Neural cell (in vitro differentiated cells): ENCODE measurements around the gene LETMD1. TPM values are rescaled to one million over a fixed set of nuclear protein-coding genes. Genes with fewer than 3 reads are reported as not detected.

Experiments
- H2AFZ ChIP-seq: fragments of 200-600, 300-800 bp; sonication (generic), shearing (Covaris generic); 2 replicates; pipeline ENCODE4 v1.6.0; 2014; ENCODE audit warnings: low read depth, mild to moderate bottlenecking, antibody characterized with exemption, low read length, moderate library complexity
- H3F3A ChIP-seq: fragments of 200-600 bp; shearing (Covaris generic); 2 replicates; pipeline ENCODE4 v1.6.1; 2016; ENCODE audit warnings: mild to moderate bottlenecking, moderate library complexity, mixed read lengths, antibody characterized with exemption, low read length; ENCODE audit not compliant: insufficient read depth, poor library complexity, severe bottlenecking
- H3K27ac ChIP-seq: fragments of 200-600, 300-800 bp; sonication (generic), shearing (Covaris generic); 2 replicates; pipeline ENCODE4 v1.5.1; 2014; ENCODE audit warnings: mild to moderate bottlenecking, low read length, moderate library complexity
- H3K27me3 ChIP-seq: fragments of 300-800, 200-600 bp; sonication (generic), shearing (Covaris generic); 2 replicates; pipeline ENCODE4 v1.6.0; 2014; ENCODE audit warnings: mild to moderate bottlenecking, low read depth, low read length, moderate library complexity; ENCODE audit not compliant: insufficient read depth
- H3K36me3 ChIP-seq: fragments of 300-800, 200-600 bp; sonication (generic), shearing (Covaris generic); 2 replicates; pipeline ENCODE4 v1.5.1; 2014; ENCODE audit warnings: mild to moderate bottlenecking, antibody characterized with exemption, low read length, moderate library complexity; ENCODE audit not compliant: insufficient read depth
- H3K4me2 ChIP-seq: fragments of 300-800, 200-600 bp; sonication (generic), shearing (Covaris generic); 2 replicates; pipeline ENCODE4 v1.6.0; 2014; ENCODE audit warnings: mild to moderate bottlenecking, low read length
- H3K4me3 ChIP-seq: fragments of 300-800, 200-600 bp; sonication (generic), shearing (Covaris generic); 2 replicates; pipeline ENCODE4 v1.5.1; 2014; ENCODE audit warnings: mild to moderate bottlenecking, low read length, moderate library complexity
- H3K79me2 ChIP-seq: fragments of 200-600 bp; shearing (Covaris generic); replicated peaks from 2 replicates; pipeline ENCODE4 v1.6.0; 2014; ENCODE audit warnings: mild to moderate bottlenecking, low read length, moderate library complexity; ENCODE audit not compliant: insufficient read depth
- H3K9ac ChIP-seq: fragments of 300-800, 200-600 bp; sonication (generic), shearing (Covaris generic); 2 replicates; pipeline ENCODE4 v1.6.1; 2016; ENCODE audit warnings: mild to moderate bottlenecking, low read length, mixed read lengths
- H3K9me2 ChIP-seq: fragments of 200-600 bp; shearing (Covaris generic); 2 replicates; pipeline ENCODE4 v1.6.1; 2016; ENCODE audit warnings: mild to moderate bottlenecking, low read length, mixed read lengths; ENCODE audit not compliant: insufficient read depth
- H3K9me3 ChIP-seq: fragments of 200-600, 300-800 bp; sonication (generic), shearing (Covaris generic); 2 replicates; pipeline ENCODE4 v1.6.1; 2016; ENCODE audit warnings: mild to moderate bottlenecking, mixed run types, low read length, moderate library complexity, mixed read lengths
- H4K20me1 ChIP-seq: fragments of 200-600 bp; shearing (Covaris generic); 2 replicates; pipeline ENCODE4 v1.6.1; 2016; ENCODE audit warnings: mild to moderate bottlenecking, mixed run types; ENCODE audit not compliant: insufficient read depth
- CTCF ChIP-seq: fragments of 450-650 bp; IDR thresholded peaks from 2 replicates; pipeline ENCODE4 v1.5.1; 2014; ENCODE audit warnings: antibody characterized with exemption, mild to moderate bottlenecking, moderate library complexity; ENCODE audit not compliant: poor library complexity, severe bottlenecking
- EP300 ChIP-seq: fragments of 450-650 bp; conservative IDR thresholded peaks from 2 replicates; pipeline ENCODE4 v1.6.1; 2014; ENCODE audit warnings: antibody characterized with exemption, mild to moderate bottlenecking, moderate library complexity; ENCODE audit not compliant: poor library complexity, severe bottlenecking
- EZH2 ChIP-seq: fragments of 200-600, 300-800 bp; shearing (Covaris generic), sonication (generic); IDR thresholded peaks from 2 replicates; pipeline ENCODE4 v1.6.1; 2014; ENCODE audit warnings: antibody characterized with exemption, low read length, borderline replicate concordance, mild to moderate bottlenecking; ENCODE audit not compliant: insufficient read depth, poor library complexity, severe bottlenecking
- MXI1 ChIP-seq: fragments of 450-650 bp; conservative IDR thresholded peaks from 2 replicates; pipeline ENCODE4 v1.6.1; 2014; ENCODE audit warnings: antibody characterized with exemption, mild to moderate bottlenecking; ENCODE audit not compliant: poor library complexity, severe bottlenecking
- POLR2AphosphoS5 ChIP-seq: IDR thresholded peaks from 2 replicates; pipeline ENCODE4 v1.6.1; 2012
- RAD21 ChIP-seq: fragments of 450-650 bp; conservative IDR thresholded peaks from 2 replicates; pipeline ENCODE4 v1.6.1; 2014; ENCODE audit warnings: antibody characterized with exemption, mild to moderate bottlenecking, moderate library complexity
- REST ChIP-seq: IDR thresholded peaks from 2 replicates; pipeline ENCODE4 v1.6.1; 2012; ENCODE audit warnings: borderline replicate concordance
- SMC3 ChIP-seq: fragments of 450-650 bp; conservative IDR thresholded peaks from 2 replicates; pipeline ENCODE4 v1.6.1; 2014; ENCODE audit warnings: antibody characterized with exemption, mild to moderate bottlenecking, moderate library complexity; ENCODE audit not compliant: poor library complexity
- TAF1 ChIP-seq: IDR thresholded peaks from 2 replicates; pipeline ENCODE4 v1.6.1; 2012; ENCODE audit warnings: low read depth
- polyA plus RNA-seq: library from polyadenylated mRNA; depleted of rRNA; stranded (reverse); fragments of >200 nt; gene quantifications from 2 replicates; pipeline ENCODE4 v1.2.3, GENCODE V29; 2014

The LETMD1 gene
- polyA plus RNA-seq, 1 donor from 2014 or later = 101 TPM

GRCh38 chr12:51033048-51033447 is 15.1 kb upstream of the LETMD1 start:
- Histone ChIP-seq H3K9me2 (no peaks in the 10 kb centered on the region), H3K27ac (no peak overlapping the region), H3K4me3 (no peak overlapping the region), H3K4me2 (no peak overlapping the region), H3K9me3 (no peaks in the 10 kb centered on the region), H3K36me3 (no peaks in the 10 kb centered on the region), H2AFZ (no peak overlapping the region), H3K9ac (no peak overlapping the region), H4K20me1 (no peaks in the 10 kb centered on the region), H3F3A (no peaks in the 10 kb centered on the region), H3K27me3 (no peaks in the 10 kb centered on the region), H3K79me2 (no peaks in the 10 kb centered on the region)
- TF ChIP-seq CTCF = no peak
- TF ChIP-seq POLR2AphosphoS5 = no peak

- H3K27me3 ChIP-seq = no peaks in the 10 kb centered on the region
- no peaks in the 10 kb centered on the region for H4K20me1 ChIP-seq
- no peak overlapping the region for H3K4me3 ChIP-seq
- H3K9ac ChIP-seq = no peak overlapping the region
- no peaks in the 10 kb centered on the region for H3K79me2 ChIP-seq
- H3K36me3 ChIP-seq = no peaks in the 10 kb centered on the region
- no peaks in the 10 kb centered on the region for H3K9me2 ChIP-seq
- H3F3A ChIP-seq = no peaks in the 10 kb centered on the region
- H2AFZ ChIP-seq = no peak overlapping the region
- no peaks in the 10 kb centered on the region for H3K9me3 ChIP-seq
- no peak overlapping the region for H3K4me2 ChIP-seq
- TF ChIP-seq MXI1 (no peak), SMC3 (no peak), EZH2 (no peak), TAF1 (no peak), REST (no peak), RAD21 (no peak), POLR2AphosphoS5 (no peak), EP300 (no peak), CTCF (no peak)
- H3K27ac ChIP-seq = no peak overlapping the region
Observed at GRCh38 chr12:51033457-51034089, 14.6 kb upstream of the LETMD1 start.
